Neutrophil (primary cell): ENCODE measurements around the gene NPC1L1.

Source experiments
- H3K27ac ChIP-seq: fragments of 200-600 bp; sonication (generic); 2 replicates; pipeline ENCODE4 v1.5.1; 2016; ENCODE audit warnings: mild to moderate bottlenecking, moderate library complexity
- H3K27me3 ChIP-seq: fragments of 200-600 bp; sonication (generic); 2 replicates; pipeline ENCODE4 v1.6.0; 2016; ENCODE audit warnings: mild to moderate bottlenecking
- H3K36me3 ChIP-seq: fragments of 200-600 bp; sonication (generic); 2 replicates; pipeline ENCODE4 v1.5.1; 2017
- H3K4me1 ChIP-seq, 2 experiments: fragments of 200-600 bp in 1 of 2; sonication (generic) in 1 of 2; 1 replicate in 1 of 2; 2 replicates in 1 of 2; pipeline versions ENCODE4 v1.5.1 to v1.6.1; 2013 to 2016; ENCODE audit warnings: low read depth in 1 of 2, low read length in 1 of 2, mild to moderate bottlenecking in 1 of 2, moderate library complexity in 1 of 2; ENCODE audit not compliant: control insufficient read depth in 1 of 2, insufficient read depth in 1 of 2
- H3K4me3 ChIP-seq, 2 experiments: fragments of 200-600 bp in 1 of 2; sonication (generic) in 1 of 2; 1 replicate in 1 of 2; 2 replicates in 1 of 2; pipeline ENCODE4 v1.5.1; 2013 to 2016; ENCODE audit warnings: low read depth in 1 of 2, low read length in 1 of 2, mild to moderate bottlenecking in 1 of 2, moderate library complexity in 1 of 2
- H3K9me3 ChIP-seq: fragments of 200-600 bp; sonication (generic); 2 replicates; pipeline ENCODE4 v1.5.1; 2016
- CTCF ChIP-seq: fragments of 200-600 bp; sonication (generic); IDR thresholded peaks from 2 replicates; pipeline ENCODE4 v1.5.1; 2016; ENCODE audit warnings: antibody characterized with exemption

The NPC1L1 gene

DNA sequence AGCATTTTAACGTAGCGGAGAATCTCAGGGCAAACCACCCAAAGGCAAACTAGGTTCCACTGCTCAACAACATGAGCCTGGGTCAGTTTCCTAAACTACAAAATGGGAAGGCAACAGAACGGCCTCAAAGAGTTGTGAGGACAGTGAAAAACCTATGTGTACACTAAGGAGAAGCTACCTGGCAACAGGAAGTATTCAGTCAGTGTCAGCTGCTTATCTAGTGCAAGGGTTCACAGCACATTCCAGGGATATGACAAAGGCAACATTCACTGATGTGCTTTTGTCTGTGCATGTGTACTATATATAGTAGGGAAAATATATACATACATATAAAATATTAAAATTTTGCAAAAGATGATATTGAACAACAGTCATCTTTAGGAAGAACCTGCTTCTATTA, 67.8 kb downstream of the NPC1L1 start:
- Histone ChIP-seq H3K27me3 (no peaks in the 10 kb centered on the region), H3K9me3 (no peaks in the 10 kb centered on the region), H3K36me3 (peaks cover 12% of the 10 kb centered on the region), H3K4me3 (no peak overlapping the region), H3K4me1 (peaks cover 11 to 12% of the 10 kb centered on the region in 2 experiments), H3K27ac (no peak overlapping the region)
- no peak for TF ChIP-seq CTCF

DNA sequence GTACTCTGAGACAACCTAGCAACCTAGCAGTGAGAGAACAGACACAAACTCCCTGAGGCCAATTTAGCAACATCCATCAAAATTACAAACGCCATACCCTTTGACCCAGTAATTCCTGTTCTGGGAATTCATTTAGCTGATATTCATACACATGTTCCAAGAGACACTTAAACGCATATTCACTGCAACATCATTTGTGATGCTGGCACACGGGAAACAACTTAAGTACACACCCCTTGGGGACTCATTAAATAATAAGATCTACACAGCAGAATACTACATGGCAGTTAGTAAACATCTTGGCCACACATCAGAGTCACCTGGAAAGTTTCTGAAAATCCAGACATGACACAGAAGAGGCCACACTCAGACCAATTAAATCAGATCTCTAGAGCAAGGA, 68.3 kb downstream of the NPC1L1 start:
- Histone ChIP-seq H3K4me1 (peaks cover 13 to 16% of the 10 kb centered on the region in 2 experiments), H3K27ac (no peak overlapping the region), H3K36me3 (peaks cover 8% of the 10 kb centered on the region), H3K27me3 (no peaks in the 10 kb centered on the region), H3K9me3 (no peaks in the 10 kb centered on the region), H3K4me3 (no peak overlapping the region)
- TF ChIP-seq CTCF = no peak

- H3K36me3 ChIP-seq = peaks cover 7% of the 10 kb centered on the region
- TF ChIP-seq CTCF = no peak
- no peaks in the 10 kb centered on the region for H3K9me3 ChIP-seq
- no peak overlapping the region for H3K27ac ChIP-seq
- H3K4me1 ChIP-seq = peaks cover 13 to 16% of the 10 kb centered on the region in 2 experiments
- no peaks in the 10 kb centered on the region for H3K27me3 ChIP-seq
- H3K4me3 ChIP-seq = no peak overlapping the region
Observed at GRCh38 chr7:44471850-44472249, 69.3 kb downstream of the NPC1L1 start.

GRCh38 chr7:44471436-44471835, 69.7 kb downstream of the NPC1L1 start:
- Histone ChIP-seq H3K36me3 (peaks cover 7% of the 10 kb centered on the region), H3K27ac (no peak overlapping the region), H3K9me3 (no peaks in the 10 kb centered on the region), H3K27me3 (no peaks in the 10 kb centered on the region), H3K4me3 (no peak overlapping the region), H3K4me1 (peaks cover 13 to 16% of the 10 kb centered on the region in 2 experiments)
- no peak for TF ChIP-seq CTCF

DNA sequence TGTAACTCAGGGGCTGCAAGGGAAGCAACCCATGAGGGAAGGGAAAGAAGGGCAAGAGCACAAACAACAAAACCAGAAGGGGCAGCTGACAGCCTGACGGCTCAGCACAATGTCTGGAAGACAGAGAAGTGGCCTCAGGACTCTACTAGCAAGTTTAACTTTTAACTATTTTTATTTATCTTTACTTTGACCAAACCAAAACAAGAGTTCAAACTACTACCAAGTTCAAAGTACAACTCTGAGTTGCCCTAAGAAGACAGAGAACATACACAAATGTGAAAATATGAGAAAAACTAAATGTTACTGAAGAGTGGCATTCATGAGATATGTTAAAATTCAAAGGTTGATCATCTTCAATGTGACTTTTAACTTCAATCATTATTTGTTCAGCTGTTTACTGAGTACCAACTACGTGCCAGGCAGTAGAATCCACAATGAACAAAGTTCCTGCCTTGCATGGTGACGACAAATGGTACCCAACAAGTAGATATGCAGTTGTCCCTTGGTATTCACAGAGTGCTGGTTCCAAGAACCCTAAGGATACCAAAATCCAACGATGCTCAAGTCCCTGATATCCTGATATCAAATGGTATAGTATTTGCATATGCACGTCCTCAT, 70.4 kb downstream of the NPC1L1 start:
- H3K4me1 ChIP-seq = peaks cover 13 to 16% of the 10 kb centered on the region in 2 experiments
- peaks cover 7% of the 10 kb centered on the region for H3K36me3 ChIP-seq

More for the DNA sequence above, 70.4 kb downstream of the NPC1L1 start:
- no peak overlapping the region for H3K27ac ChIP-seq
- H3K27me3 ChIP-seq = no peaks in the 10 kb centered on the region
- no peaks in the 10 kb centered on the region for H3K9me3 ChIP-seq
- TF ChIP-seq CTCF = no peak
- no peak overlapping the region for H3K4me3 ChIP-seq
